ENCODE measurements around the gene NOP53.
A peak's percentile ranks its signal among the peaks of the same experiment; 100 is the strongest.
"Not testable (repeated sequence)": the region's sequence is repeated elsewhere in the genome, so short reads cannot be mapped to it uniquely, and the experiment has no call there.

Gene NOP53

DNA sequence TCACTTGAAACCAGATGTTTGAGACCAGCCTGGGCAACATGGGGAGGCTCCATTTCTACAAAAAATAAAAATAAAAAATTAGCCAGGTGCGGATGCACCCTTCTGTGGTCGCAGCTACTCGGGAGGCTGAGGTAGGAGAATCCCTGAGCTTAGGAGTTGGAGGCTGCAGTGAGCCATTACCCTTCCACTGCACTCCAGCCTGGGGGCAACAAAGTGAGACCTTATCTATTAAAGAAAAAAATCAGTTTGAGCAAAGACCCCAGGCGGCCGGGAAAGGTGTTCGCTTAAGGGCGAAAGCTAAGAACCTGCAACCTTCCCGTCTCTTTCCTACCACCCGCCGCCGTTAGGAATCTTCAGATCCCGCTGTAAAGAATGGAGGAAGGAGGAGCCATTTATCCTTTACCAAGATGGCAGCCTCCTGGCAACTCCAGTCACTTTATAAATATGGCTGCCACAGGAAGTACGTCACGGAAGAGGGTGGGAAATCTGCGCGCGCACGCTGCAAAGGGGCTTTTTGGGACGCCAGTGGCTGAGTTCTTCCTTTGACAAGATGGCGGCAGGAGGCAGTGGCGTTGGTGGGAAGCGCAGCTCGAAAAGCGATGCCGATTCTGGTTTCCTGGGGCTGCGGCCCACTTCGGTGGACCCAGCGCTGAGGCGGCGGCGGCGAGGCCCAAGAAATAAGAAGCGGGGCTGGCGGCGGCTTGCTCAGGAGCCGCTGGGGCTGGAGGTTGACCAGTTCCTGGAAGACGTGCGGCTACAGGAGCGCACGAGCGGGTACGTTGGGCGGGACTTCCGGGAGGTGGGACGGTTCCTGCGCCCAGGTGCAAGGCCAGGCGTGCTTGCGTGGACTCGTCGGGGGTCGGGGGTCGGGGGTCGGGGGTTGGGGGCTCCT is at the start of gene NOP53:
TSS of gene NOP53 (plus strand) at position 537 of the 892 bp plus-strand sequence. CDS start at position 551, 14 bp downstream.
- peak; percentile 96 for DNase-seq

DNA sequence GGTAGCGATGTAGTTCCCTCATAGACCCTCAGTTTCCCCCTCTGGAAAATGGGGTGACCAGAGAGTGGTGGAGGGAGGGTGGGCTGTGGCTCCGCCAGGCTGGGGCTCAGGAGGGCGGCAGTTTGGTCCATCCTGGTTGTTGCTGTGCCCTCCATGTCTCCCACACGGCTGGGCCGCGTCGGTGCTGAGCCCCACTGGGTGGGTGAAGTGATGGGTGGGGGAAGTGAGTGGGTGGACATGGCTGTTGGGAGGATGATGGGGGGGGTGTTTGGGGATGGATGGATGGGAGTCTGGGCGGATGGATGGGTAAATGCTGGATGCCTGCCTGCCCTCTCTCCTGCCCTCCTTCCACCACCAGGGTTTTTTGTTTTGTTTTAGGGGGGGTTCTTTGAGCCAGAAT is 48.7 kb upstream of the NOP53 start:
- no peak for DNase-seq

DNA sequence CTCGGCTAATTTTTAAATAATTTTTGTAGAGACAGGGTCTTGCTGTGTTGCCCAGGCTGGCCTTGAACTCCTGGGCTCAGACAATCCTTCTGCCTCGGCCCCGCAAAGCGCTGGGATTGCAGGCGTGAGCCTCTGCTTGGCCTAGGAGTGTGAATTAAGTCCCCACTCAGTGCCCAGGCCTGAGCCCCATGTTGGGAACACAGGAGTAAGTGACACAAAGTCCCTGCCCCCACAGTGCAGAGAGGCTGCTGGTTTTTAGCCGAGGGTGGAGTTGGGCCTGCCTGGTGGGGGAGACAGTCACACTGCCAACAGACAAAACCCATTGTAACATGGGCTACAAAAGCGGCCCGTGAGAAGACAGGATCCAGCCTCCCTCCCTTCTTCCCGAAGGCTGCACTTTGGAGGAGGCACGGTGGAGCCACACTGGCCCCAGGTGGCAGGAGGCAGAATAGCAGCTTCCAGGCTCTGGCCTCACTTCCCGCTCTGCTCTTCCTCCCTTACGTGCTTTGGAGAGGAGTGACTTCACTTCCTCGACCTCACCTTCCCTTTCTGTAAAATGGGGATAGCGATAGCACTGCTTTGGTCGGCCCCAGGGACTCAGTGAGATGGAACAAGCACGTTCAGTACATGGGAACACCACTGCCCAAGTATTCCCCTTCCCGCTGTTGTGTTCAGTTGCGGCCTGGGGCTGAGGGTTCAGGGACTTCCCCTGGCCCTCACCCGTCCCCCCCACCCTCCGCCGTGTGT is 47.3 kb upstream of the NOP53 start:
- DNase-seq = peak; percentile 51

DNA sequence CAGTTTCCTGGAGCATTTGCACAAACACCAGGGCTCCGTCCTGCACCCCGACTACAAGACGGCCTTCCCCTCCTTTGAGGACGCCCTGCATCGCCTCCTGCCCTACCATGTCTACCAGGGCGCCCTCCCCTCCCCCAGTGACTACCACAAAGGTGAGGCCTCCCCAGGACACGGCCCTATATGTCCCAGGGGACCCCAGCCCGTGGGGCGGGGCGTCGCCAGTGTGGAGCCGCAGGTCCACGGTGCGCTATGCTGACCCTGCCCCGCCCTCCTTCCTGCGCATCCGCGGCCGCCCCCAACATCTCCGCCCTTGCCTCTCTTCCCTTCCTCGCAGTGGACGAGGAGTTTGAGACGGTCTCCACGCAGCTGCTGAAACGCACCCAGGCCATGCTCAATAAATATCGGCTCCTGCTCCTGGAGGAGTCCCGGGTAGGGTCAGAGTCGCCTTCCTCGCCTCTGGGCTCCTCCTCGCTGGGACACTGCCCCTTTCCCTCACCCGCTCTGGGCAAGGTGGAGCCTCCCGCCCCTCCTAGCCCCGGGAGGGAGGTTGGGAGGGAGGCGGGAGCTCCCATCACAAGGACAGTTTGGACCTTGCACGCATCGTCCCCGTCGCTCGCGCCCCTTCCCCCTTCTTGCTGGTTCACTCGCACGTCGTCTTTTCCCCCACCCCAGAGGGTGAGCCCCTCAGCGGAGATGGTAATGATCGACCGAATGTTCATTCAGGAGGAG is 46.6 kb upstream of the NOP53 start:
- DNase-seq = no peak

DNA sequence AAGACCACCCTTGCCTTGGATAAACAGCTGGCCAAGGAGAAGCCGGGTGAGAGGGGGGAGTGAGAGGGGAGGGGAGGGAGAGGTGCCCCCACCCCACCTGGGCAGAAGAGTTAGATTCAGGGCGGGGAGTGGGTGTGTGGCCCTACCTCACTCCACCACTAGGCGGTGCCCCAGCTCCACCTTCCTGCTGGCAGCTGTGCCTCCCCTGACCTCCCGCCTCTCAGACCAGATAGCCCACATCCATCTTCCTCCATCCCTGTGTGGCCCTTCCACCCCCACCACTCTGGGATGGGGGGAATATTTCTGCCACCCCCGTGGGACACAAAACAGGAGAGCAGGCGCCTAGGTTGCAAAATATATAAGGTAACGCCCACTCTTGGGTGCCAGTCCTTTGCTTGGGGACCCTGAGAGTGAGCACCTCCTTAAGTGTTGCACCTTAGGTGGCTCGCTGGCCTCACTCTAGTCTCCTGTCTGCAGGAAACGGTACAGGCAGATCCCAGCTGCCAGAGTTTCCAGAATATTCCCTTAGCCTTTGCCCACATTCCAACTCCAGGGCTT is 45.9 kb upstream of the NOP53 start:
- DNase-seq = peak; percentile 29

DNA sequence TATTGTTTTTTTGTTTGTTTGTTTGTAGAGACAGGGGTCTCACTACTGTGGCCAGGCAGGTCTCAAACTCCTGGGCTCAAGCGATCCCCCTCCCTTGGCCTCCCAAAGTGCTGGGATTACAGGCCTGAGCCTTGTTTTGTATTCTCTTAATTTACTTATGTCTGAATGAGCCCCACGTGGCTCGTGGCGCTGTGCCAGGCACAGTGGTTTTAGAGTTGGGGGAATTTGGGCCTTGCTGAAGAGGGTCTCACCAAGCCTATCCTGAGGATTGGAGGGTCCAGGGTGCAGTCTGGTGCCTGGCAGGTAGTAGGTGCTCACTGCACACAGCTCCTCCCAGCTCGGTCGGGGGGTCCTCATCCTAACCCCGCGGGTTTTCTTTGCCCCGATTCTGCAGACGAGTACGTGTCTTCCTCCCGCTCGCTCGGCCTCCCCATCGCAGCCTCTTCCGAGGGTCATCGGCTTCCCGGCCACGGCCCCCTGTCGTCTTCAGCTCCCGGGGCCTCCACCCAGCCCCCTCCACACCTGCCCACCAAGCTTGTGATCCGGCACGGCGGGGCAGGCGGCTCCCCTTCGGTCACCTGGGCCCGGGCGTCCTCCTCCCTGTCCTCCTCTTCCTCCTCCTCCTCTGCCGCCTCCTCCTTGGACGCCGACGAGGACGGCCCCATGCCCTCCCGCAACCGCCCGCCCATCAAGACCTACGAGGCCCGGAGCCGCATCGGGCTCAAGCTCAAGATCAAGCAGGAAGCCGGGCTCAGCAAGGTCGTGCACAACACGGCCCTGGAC is 44.2 kb upstream of the NOP53 start:
- DNase-seq = no peak

DNA sequence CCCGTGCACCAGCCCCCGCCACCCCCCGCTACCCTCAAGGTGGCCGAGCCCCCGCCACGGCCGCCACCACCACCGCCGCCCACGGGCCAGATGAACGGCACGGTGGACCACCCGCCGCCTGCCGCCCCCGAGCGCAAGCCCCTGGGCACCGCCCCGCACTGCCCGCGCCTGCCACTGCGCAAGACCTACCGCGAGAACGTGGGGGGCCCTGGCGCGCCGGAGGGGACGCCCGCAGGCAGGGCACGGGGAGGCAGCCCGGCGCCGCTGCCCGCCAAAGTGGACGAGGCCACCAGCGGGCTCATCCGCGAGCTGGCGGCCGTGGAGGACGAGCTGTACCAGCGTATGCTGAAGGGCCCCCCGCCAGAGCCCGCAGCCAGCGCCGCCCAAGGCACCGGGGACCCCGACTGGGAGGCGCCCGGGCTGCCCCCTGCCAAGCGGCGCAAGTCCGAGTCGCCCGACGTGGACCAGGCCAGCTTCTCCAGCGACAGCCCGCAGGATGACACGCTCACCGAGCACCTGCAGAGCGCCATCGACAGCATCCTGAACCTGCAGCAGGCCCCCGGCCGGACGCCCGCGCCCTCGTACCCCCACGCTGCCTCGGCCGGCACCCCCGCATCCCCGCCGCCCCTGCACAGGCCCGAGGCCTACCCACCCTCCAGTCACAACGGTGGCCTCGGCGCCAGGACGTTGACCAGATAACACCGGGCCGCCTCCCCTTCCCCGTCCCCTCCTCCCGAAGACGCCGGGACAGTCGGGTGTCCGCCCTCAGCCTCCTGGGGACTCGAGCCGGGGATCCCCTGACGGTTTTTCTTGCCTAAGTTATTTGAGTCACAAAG is 43.4 kb upstream of the NOP53 start:
- no peak for DNase-seq

DNA sequence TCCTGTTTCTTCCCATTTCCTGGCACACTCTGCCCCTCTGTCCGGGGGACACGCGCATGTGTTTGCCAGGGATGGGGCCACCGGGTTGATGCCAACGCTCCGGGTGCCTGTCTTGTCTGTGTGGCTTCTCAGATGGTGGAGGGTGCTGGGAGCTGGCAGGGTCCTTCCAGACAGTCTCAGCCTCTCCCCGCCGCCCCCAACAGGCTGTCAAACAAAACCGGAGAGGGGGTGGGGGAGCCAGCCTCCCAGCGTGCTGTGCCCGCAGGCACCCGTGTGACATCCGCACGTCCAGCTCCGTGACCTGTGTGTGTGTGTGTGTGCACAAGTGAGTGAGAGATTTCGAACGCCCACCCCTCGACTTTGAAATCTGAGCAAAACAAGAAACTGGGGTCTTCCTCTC is 42.7 kb upstream of the NOP53 start:
- no peak for DNase-seq

DNA sequence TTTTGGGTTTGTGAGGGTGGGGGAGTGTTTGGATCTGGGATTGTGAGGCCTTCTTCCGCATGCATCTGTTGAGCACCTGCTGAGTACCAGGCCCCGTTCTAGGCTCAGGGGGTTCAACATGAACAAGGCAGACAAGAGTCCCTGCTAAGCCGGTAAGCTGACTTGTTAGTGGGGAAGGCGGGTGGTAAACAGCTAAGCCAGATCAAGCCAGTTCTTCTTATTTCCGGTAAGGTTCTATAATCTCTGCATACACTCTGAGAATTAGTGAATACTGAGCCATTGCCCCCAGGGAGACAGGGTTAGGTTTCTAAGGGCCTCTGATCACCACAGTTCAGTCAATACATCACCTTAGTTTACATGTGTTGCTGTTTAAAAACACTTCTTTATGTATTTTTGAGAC is 42.0 kb upstream of the NOP53 start:
- DNase-seq = no peak

DNA sequence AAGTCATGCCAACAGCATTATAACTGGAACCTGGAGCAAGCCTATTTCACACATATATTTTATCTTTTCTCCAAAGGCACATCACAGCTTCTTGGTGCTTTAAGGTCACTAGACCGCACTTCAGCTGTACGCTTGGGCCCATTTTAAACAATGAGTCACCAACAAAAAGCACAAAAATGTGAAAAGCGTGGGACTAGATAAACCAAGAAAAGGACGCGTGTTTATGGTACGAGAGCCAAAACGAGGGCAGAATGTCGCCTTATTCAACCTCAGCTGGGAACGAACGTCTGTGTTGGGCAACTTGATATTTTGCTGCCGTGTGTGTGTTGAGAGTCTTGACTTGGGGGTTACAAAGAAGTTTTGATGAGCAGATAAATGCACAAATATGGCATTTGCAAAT is 41.3 kb upstream of the NOP53 start:
- DNase-seq = no peak

DNA sequence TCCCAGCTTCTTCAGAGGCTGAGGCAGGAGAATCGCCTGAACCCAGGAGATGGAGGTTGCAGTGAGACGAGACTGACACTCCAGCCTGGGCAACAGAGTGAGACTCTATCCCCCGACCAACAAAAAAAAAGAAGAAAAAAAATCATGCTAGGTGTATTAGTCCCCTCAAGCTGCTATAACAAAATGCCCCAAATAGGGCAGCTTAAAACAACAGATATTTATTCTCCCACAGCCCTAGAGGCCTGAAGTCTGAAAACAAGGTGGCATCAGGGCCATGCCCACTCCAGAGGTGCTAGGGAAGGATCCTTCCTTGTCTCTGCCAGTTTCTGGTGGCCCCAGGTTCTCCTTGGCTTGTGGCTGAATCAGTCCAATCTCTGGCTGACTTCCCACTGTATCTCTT is 40.7 kb upstream of the NOP53 start:
- DNase-seq = no peak

DNA sequence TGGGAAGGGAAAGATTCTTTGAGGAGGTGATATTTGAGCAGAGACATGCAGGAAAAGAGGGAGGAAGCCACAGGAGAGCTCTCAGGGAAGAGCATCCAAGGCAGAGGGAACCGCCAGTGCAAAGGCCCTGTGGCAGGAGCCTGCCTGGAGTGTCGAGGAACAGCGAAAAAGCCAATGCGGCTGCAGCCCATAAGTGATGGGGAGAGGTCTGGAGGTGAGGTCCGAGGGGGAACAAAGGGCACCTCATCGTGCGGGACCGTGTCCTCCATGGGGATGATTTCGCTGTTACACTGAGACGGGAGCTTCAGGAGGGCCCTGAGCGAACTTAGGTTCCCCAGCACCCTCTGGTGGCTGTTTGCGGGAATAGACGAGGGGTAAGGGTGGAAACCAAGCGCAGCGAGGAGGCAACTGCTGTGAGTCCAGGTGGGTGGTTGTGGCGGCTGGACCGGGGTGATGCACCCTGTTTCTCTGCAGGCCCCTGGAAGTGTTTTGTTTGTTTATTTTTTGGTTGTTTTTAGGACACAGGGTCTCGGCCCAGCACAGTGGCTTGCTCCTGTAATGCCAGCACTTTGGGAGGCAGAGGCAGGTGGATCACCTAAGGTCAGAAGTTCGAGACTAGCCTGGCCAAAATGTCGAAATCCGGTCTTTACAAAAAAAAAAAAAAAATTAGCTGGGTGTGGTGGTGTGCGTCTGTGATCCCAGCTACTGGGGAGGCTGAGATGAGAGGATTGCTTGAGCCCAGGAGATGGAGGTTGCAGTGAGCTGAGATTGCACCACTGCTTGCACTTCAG is 38.0 kb upstream of the NOP53 start:
- DNase-seq = peak; percentile 68

DNA sequence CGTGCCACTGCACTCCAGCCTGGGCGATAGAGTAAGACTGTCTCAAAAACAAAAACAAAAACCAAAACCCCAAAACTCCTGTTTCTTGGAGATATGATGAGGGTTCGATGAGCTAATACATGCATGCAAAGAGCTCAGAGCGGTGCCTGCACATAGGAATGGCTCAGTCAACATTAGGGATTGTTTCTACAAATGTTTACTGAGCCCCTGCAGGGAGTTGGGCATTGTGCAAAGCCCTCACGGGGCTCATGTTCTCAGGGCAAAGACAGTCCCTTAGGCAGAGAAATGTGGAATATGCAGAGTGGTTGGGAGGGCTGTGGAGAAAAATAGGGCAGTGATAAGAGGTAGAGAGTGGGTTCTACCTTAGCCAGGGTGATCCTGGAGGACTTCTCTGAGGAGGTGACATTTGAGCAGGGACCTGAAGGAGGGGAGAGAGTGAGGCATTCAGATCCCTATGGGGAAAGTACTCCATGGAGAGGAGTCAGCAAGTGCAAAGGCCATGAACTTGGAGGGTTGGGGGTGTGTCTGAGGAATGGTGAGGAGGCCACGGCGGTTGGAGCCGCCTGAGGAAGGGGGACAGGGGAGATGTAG is 33.6 kb upstream of the NOP53 start:
- no peak for DNase-seq

DNA sequence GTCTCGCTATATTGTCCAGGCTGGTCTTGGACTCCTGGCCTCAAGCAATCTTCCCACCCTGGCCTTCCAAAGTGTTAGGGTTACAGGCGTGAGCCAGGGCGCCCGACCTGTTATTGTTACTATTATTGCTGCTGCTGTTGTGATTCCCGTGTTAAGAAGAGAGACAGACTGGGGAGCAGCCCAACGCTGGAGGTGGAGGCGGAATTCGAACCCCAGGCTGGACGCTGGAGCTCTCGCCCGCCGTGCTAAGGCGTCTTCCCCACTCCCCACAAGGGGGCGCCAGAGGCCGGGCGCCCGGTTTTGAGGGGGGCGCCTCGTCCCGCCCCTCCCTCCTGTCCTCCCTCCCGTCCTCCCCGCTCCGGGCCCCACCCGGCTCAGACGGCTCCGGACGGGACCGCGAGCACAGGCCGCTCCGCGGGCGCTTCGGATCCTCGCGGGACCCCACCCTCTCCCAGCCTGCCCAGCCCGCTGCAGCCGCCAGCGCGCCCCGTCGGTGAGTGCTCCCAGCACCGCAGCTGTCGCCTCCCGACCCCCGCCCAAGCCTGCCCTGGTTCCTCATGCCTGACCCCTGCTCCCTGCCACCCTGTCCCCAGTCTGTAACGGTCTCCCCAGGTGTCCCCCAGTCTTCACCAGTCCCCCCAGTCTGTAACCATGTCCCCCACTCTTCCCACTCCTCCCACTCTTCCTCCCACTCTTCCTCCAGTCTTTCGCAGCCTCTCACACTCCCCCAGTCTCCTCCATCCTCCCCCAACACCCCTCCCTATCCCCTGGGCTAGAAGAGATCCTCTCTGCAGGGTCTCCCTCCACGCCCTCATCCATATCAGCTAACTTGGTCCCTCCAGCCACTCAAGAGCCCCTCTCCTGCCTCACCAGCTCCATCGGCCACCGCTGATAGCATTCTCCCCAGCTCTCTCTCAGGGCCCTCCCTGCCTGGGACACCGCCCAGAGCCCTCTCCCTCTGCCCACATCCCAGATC is 32.0 kb upstream of the NOP53 start, which contains the start of gene EHD2:
TSS of gene EHD2 (plus strand) at position 377 of the 976 bp plus-strand sequence. CDS start 3,191 bp downstream, outside the sequence.
- no peak for DNase-seq

DNA sequence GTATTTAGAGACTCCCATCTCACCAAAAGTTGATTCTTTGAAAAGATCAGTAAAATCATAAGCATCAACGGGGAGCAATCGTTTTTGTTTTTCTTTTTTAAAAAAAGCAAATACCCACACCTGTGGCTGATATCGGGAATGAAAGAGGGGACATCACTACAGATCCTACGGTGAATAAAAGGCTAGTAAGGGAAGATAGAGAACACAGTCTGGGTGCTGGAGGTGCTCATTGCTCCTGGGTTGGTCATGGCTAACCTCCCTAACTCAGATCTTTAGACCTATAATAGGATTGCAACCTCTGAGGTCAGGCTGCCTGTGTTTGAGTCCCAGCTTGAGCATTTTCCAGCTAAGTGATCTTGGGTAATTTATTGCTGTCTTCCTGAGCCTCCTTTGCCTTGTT is 31.0 kb upstream of the NOP53 start:
- DNase-seq = no peak

DNA sequence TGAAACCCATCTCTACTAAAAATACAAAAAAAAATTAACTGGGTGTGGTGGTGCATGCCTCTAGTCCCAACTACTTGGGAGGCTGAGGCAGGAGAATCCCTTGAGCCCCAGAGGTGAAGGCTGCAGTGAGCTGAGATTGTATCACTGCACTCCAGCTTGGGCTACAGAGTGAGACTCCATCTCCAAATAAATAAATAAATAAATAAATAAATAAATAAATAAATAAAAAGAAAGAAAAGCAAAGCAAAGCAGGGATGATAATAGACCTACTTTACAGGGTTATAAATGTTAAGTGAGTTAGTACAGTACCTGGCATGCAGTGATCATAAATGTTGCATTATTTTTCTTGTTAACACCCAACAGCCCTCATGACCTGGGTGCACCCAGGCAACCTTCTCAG is 30.5 kb upstream of the NOP53 start:
- not testable (repeated sequence) for DNase-seq

DNA sequence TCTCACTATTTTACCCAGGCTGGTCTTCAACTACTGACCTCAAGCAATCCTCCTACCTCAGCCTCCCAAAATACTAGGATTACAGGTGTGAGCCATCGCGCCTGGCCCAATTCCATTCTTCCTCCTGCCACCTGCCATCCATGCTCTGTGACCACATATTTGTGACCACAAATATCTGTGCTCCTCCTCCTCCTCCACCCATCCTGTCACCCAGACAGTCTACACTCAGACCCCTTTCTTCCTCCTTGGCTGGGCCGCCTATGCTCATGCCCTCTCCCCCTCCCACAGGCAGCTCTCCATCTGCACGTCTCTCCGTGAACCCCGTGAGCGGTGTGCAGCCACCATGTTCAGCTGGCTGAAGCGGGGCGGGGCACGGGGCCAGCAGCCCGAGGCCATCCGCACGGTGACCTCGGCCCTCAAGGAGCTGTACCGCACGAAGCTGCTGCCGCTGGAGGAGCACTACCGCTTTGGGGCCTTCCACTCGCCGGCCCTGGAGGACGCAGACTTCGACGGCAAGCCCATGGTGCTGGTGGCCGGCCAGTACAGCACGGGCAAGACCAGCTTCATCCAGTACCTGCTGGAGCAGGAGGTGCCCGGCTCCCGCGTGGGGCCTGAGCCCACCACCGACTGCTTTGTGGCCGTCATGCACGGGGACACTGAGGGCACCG is 28.9 kb upstream of the NOP53 start:
- no peak for DNase-seq

DNA sequence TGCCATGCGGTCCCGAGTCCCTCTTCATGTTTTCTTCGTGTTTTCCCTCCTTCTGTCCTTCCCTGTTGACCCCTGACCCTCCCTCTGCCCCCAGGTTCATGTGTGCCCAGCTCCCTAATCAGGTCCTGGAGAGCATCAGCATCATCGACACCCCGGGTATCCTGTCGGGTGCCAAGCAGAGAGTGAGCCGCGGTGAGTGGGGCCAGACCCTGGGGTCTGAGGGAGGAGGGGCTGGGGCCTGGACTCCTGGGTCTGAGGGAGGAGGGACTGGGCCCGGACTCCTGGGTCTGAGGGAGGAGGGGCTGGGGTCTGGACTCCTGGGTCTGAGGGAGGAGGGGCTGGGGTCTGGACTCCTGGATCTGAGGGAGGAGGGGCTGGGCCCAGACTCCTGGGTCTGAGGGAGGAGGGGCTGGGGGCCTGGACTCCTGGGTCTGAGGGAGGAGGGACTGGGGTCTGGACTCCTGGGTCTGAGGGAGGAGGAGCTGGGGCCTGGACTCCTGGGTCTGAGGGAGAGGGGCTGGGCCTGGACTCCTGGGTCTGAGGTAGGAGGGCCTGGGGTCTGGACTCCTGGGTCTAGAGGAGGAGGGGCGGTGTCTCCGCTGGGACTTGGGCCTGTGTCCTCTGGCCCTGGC is 26.8 kb upstream of the NOP53 start:
- DNase-seq = not testable (repeated sequence)

Measured in CD4-positive, alpha-beta T cell treated with Interleukin-15 for 1 hour (primary cell).